ENCODE data around the gene PPP1R2.

GRCh38 chr3:195591220-195591619 is 48.1 kb upstream of the PPP1R2 start:
- no peak for TF ChIP-seq EP300 (IDR thresholded peaks at IDR 0.05; ENCODE audit: low read depth)
- TF ChIP-seq, protein P1, sequence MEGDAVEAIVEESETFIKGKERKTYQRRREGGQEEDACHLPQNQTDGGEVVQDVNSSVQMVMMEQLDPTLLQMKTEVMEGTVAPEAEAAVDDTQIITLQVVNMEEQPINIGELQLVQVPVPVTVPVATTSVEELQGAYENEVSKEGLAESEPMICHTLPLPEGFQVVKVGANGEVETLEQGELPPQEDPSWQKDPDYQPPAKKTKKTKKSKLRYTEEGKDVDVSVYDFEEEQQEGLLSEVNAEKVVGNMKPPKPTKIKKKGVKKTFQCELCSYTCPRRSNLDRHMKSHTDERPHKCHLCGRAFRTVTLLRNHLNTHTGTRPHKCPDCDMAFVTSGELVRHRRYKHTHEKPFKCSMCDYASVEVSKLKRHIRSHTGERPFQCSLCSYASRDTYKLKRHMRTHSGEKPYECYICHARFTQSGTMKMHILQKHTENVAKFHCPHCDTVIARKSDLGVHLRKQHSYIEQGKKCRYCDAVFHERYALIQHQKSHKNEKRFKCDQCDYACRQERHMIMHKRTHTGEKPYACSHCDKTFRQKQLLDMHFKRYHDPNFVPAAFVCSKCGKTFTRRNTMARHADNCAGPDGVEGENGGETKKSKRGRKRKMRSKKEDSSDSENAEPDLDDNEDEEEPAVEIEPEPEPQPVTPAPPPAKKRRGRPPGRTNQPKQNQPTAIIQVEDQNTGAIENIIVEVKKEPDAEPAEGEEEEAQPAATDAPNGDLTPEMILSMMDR (IDR thresholded peaks at IDR 0.05): no peak

Measured in transverse colon (tissue), 3 donors.